ENCODE measurements around the gene RSRC1. TPM values are rescaled to one million over a fixed set of nuclear protein-coding genes. Genes with fewer than 3 reads are reported as not detected.

RSRC1 gene
- total RNA-seq, 1 experiment from 2014 or later, result 37.9 TPM

DNA sequence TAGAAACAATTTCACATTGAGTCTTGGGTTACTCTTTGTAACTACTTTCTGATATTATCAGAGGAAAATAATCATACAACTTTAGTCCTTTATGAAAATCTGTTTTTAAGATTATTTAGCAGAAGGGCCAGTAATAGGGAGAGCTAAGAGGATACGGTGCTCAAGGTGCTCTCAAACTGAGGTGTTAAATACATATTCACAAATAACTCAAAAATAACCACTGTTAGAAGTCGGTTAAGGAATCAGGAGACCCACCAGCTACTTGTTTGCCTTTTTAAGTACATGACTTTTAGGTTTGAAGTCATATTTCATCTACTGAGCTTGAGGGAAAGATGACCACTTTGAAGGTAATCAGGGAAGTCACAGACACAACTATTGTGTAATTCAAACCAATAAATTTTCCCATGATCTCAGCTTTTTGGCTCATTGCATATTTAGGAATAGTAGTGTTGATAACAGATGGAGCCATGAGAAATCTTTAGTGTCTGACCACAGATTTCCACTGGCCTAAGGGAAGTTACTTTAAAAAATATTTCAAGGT, 1.4 kb upstream of the RSRC1 start:
- no peak overlapping the region for H3K4me2 ChIP-seq (ENCODE audit: insufficient read depth, insufficient read length, low read length)
- peaks cover 34% of the 10 kb centered on the region for H3K23me2 ChIP-seq (ENCODE audit: insufficient read length, low read depth, low read length, poor library complexity, severe bottlenecking)
- no peak overlapping the region for H3T11ph ChIP-seq (ENCODE audit: low read length)
- H2AK5ac ChIP-seq (ENCODE audit: insufficient read length, low read length), result no peak overlapping the region
- H3K18ac ChIP-seq (ENCODE audit: insufficient read length, low read depth, low read length), result no peak overlapping the region
- Mint-ChIP-seq H3K4me3 (no peak overlapping the region; a peak in 1 of 5 replicates), H3K27me3 (ENCODE audit: low read depth) (peaks cover 64% of the 10 kb centered on the region), H3K36me3 (ENCODE audit: insufficient read depth in 1 of 3, low read depth in 3 of 3) (peaks cover 8 to 10% (median 9%) of the 10 kb centered on the region in 3 experiments; a peak in 6 of 7 replicates), H3K4me1 (peaks cover 36 to 46% of the 10 kb centered on the region in 2 experiments), H3K27ac (no peak overlapping the region), H3K9me3 (peaks cover 6 to 7% of the 10 kb centered on the region in 2 experiments)
- H4K5ac ChIP-seq (ENCODE audit: insufficient read length, low read depth, low read length), result no peak overlapping the region
- H2BK12ac ChIP-seq (ENCODE audit: insufficient read length, low read depth, low read length), result no peak overlapping the region
- no peak overlapping the region for H4K8ac ChIP-seq (replicated peaks; ENCODE audit: insufficient read length, low read depth, low read length)
- H2BK120ac ChIP-seq (ENCODE audit: low read depth, low read length, poor library complexity, severe bottlenecking), result no peak overlapping the region
- H4K20me1 ChIP-seq (ENCODE audit: control insufficient read depth, insufficient read depth, insufficient read length), result no peaks in the 10 kb centered on the region
- H3K14ac ChIP-seq (ENCODE audit: insufficient read depth, low read length), result no peak overlapping the region
- H3K4me1 ChIP-seq (ENCODE audit: insufficient read depth, low read length), result no peaks in the 10 kb centered on the region
- H3K79me1 ChIP-seq (ENCODE audit: insufficient read depth, low read depth, low read length, poor library complexity, severe bottlenecking), result no peaks in the 10 kb centered on the region
- peaks cover 31% of the 10 kb centered on the region for H3K27me3 ChIP-seq (ENCODE audit: insufficient read depth, low read length)
- no peaks in the 10 kb centered on the region for H3K9me3 ChIP-seq (ENCODE audit: control insufficient read depth, low read depth, low read length)
- no CpG with 5 or more reads among the region's 2 CpGs for WGBS (ENCODE audit: extremely low coverage, insufficient read length, low lambda C conversion rate)
- no peak overlapping the region for H3K27ac ChIP-seq (ENCODE audit: insufficient read length, low read depth, low read length)
- H3K4ac ChIP-seq (ENCODE audit: low read depth, low read length), result no peak overlapping the region
- no peak overlapping the region for H4K91ac ChIP-seq (ENCODE audit: insufficient read length, low read depth, low read length)
- no peak overlapping the region for H3K56ac ChIP-seq (ENCODE audit: insufficient read length, low read depth, low read length)
- H2BK20ac ChIP-seq (ENCODE audit: low read depth, low read length, poor library complexity, severe bottlenecking), result no peak overlapping the region
- no peak overlapping the region for H2BK15ac ChIP-seq (ENCODE audit: low read depth, low read length)
- no peak overlapping the region for H2BK5ac ChIP-seq (ENCODE audit: insufficient read length, low read length)
- TF ChIP-seq, protein P1, sequence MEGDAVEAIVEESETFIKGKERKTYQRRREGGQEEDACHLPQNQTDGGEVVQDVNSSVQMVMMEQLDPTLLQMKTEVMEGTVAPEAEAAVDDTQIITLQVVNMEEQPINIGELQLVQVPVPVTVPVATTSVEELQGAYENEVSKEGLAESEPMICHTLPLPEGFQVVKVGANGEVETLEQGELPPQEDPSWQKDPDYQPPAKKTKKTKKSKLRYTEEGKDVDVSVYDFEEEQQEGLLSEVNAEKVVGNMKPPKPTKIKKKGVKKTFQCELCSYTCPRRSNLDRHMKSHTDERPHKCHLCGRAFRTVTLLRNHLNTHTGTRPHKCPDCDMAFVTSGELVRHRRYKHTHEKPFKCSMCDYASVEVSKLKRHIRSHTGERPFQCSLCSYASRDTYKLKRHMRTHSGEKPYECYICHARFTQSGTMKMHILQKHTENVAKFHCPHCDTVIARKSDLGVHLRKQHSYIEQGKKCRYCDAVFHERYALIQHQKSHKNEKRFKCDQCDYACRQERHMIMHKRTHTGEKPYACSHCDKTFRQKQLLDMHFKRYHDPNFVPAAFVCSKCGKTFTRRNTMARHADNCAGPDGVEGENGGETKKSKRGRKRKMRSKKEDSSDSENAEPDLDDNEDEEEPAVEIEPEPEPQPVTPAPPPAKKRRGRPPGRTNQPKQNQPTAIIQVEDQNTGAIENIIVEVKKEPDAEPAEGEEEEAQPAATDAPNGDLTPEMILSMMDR (conservative IDR thresholded peaks at IDR 0.05), result no peak
- no peak overlapping the region for H3K9ac ChIP-seq (ENCODE audit: extremely low read depth, insufficient read length, low read length)
- no peaks in the 10 kb centered on the region; the same call in 1 of the 2 replicates for H3K79me2 ChIP-seq (ENCODE audit: insufficient read depth, low read length)
- no peak overlapping the region for H2AFZ ChIP-seq (ENCODE audit: low read length)
- no peak overlapping the region for H3K23ac ChIP-seq (ENCODE audit: insufficient read length, low read depth, low read length)
- no peak for DNase-seq
